Lung (tissue), 12 donors: ENCODE data around the gene SLC6A8. TPM values are rescaled to one million over a fixed set of nuclear protein-coding genes. Genes with fewer than 3 reads are reported as not detected.
"Not testable (repeated sequence)": the region's sequence is repeated elsewhere in the genome, so short reads cannot be mapped to it uniquely, and the experiment has no call there.

ENCODE experiments used
- ATAC-seq: fragments of 200-7000 bp; cut with Tn5 transposase; one replicate; pipeline ENCODE4 v1.9.1; 2020; ENCODE audit warnings: moderate number of reproducible peaks; ENCODE audit not compliant: insufficient read depth, low FRiP score
- DNase-seq, 3 donors: peaks; one replicate each; pipeline ENCODE4 v3.0.0-alpha.2; 2013 to 2017
- H3K27ac ChIP-seq, 2 donors: one replicate each; pipeline ENCODE4 v1.5.1; 2013; ENCODE audit warnings: mild to moderate bottlenecking in 2 of 2, moderate library complexity in 2 of 2, control low read depth in 1 of 2, inconsistent platforms in 1 of 2, low read depth in 1 of 2, low read length in 1 of 2
- H3K27me3 ChIP-seq, 3 donors: one replicate each; pipeline ENCODE4 v1.5.1; 2013; ENCODE audit warnings: low read length in 2 of 3; ENCODE audit not compliant: control insufficient read depth in 3 of 3, insufficient read depth in 3 of 3
- H3K36me3 ChIP-seq, 4 donors: one replicate each; pipeline ENCODE4 v1.5.1; 2013; ENCODE audit warnings: low read length in 4 of 4, mild to moderate bottlenecking in 1 of 4, moderate library complexity in 1 of 4; ENCODE audit not compliant: control insufficient read depth in 4 of 4, insufficient read depth in 4 of 4
- H3K4me1 ChIP-seq, 5 donors: one replicate each; pipeline ENCODE4 v1.5.1; 2013; ENCODE audit warnings: low read length in 5 of 5, mild to moderate bottlenecking in 2 of 5, moderate library complexity in 1 of 5; ENCODE audit not compliant: control insufficient read depth in 5 of 5, insufficient read depth in 5 of 5
- H3K4me3 ChIP-seq: one replicate; pipeline ENCODE4 v1.5.1; 2013; ENCODE audit warnings: mild to moderate bottlenecking, control low read depth, moderate library complexity
- H3K9ac ChIP-seq, 2 donors: one replicate each; pipeline ENCODE4 v1.5.1; 2013; ENCODE audit warnings: low read length in 2 of 2, control low read depth in 1 of 2; ENCODE audit not compliant: insufficient read depth in 1 of 2
- H3K9me3 ChIP-seq, 4 donors: one replicate each; pipeline ENCODE4 v1.5.1; 2013; ENCODE audit warnings: low read length in 3 of 4, mild to moderate bottlenecking in 1 of 4, moderate library complexity in 1 of 4; ENCODE audit not compliant: control insufficient read depth in 4 of 4, insufficient read depth in 3 of 4
- CTCF ChIP-seq: IDR thresholded peaks from 2 replicates; pipeline ENCODE4 v1.5.1; 2012; ENCODE audit warnings: mild to moderate bottlenecking; ENCODE audit errors: control extremely low read depth, extremely low read depth
- WGBS, 2 donors: extraction: QIAGEN DNeasy Blood & Tissue Kit; methylation state at CpG; one replicate each; pipeline ENCODE4 v1.1.7; 2013; 5-methylcytosine and 5-hydroxymethylcytosine counted together
- polyA plus RNA-seq, 2 donors: library from polyadenylated mRNA; stranded (reverse); fragments of 200-250 nt; gene quantifications; one replicate each; pipeline ENCODE4 v1.2.1, GENCODE V29; 2013
- total RNA-seq, 2 donors: library from RNA; depleted of rRNA in 1 of 2; stranded (reverse); fragments of >200 nt in 1 of 2; gene quantifications; one replicate each; pipeline ENCODE4 v1.2.1, GENCODE V29; 2014 to 2021
- donor health status: control.
- donor health status: control.
- donor health status: Bipolar disorder and iron deficiency.
- donor health status: healthy.
- donor health status: DM: yes; HTN: yes; CAD: no.

The SLC6A8 gene
- total and polyA plus RNA-seq, 4 donors = 5.3 to 21.5 (median 9.9) TPM

GRCh38 chrX:153688911-153689590 lies 1.3 kb downstream of the SLC6A8 start:
- ATAC-seq = no peak
- no peaks in the 10 kb centered on the region for H3K9me3 ChIP-seq
- H3K9ac ChIP-seq = no peak overlapping the region
- H3K27me3 ChIP-seq = no peaks in the 10 kb centered on the region
- peak overlapping the region in 1 of 2 donors; percentile 88 for H3K27ac ChIP-seq
- no peaks in the 10 kb centered on the region for H3K4me1 ChIP-seq
- TF ChIP-seq CTCF = no peak
- no peak overlapping the region for H3K4me3 ChIP-seq
- WGBS, 2 donors = 36 to 45% methylated on average over 9 to 53 of the region's 53 CpGs
- peak in 2 of 3 donors; percentile 29 to 54 for DNase-seq
- H3K36me3 ChIP-seq = no peaks in the 10 kb centered on the region

- no peak for TF ChIP-seq CTCF
- H3K9me3 ChIP-seq = no peaks in the 10 kb centered on the region
- no peaks in the 10 kb centered on the region for H3K27me3 ChIP-seq
- H3K27ac ChIP-seq = peak overlapping the region in 1 of 2 donors; percentile 81
- H3K4me3 ChIP-seq = no peak overlapping the region
- no peaks in the 10 kb centered on the region for H3K4me1 ChIP-seq
- H3K9ac ChIP-seq = no peak overlapping the region
- no peaks in the 10 kb centered on the region for H3K36me3 ChIP-seq
- DNase-seq (no peak), ATAC-seq (no peak)
- 89 to 92% methylated on average over 8 to 19 of the region's 19 CpGs for WGBS, 2 donors
Observed at GRCh38 chrX:153689654-153690465, 2.1 kb downstream of the SLC6A8 start.

GRCh38 chrX:153690466-153690865 lies 2.7 kb downstream of the SLC6A8 start:
- Histone ChIP-seq H3K4me1 (no peaks in the 10 kb centered on the region), H3K9ac (no peak overlapping the region), H3K4me3 (no peak overlapping the region), H3K36me3 (no peaks in the 10 kb centered on the region), H3K27ac (peak overlapping the region in 1 of 2 donors; percentile 81), H3K9me3 (no peaks in the 10 kb centered on the region), H3K27me3 (no peaks in the 10 kb centered on the region)
- DNase-seq (no peak), ATAC-seq (no peak)
- 67 to 86% methylated on average over 6 to 14 of the region's 14 CpGs for WGBS, 2 donors
- TF ChIP-seq CTCF = no peak

- peak overlapping the region in 1 of 2 donors; percentile 7 for H3K27ac ChIP-seq
- not testable (repeated sequence) for H3K4me3 ChIP-seq, H3K27me3 ChIP-seq, ATAC-seq, H3K9me3 ChIP-seq, H3K36me3 ChIP-seq, DNase-seq, H3K9ac ChIP-seq, H3K4me1 ChIP-seq
- 90 to 94% methylated on average over 12 to 21 of the region's 21 CpGs for WGBS, 2 donors
Observed at GRCh38 chrX:153691032-153691827, 3.5 kb downstream of the SLC6A8 start.
